GM18907 (cell line): ENCODE results near the gene ANTKMT.
A peak's percentile ranks its signal among the peaks of the same experiment; 100 is the strongest.
"Not testable (repeated sequence)": the region's sequence is repeated elsewhere in the genome, so short reads cannot be mapped to it uniquely, and the experiment has no call there.

Source experiments
- ATAC-seq: cut with Tn5 transposase; IDR thresholded peaks from one replicate; pipeline ENCODE4 v1.9.1; 2021; ENCODE audit warnings: mild to moderate bottlenecking, moderate library complexity; ENCODE audit not compliant: unreplicated experiment

The ANTKMT gene

GRCh38 chr16:712740-713250 lies 8.2 kb upstream of the ANTKMT start:
- not testable (repeated sequence) for ATAC-seq

GRCh38 chr16:714079-714478 lies 6.9 kb upstream of the ANTKMT start:
- ATAC-seq = no peak

- peak; percentile 54 for ATAC-seq
Measured at GRCh38 chr16:714558-715476, 6.1 kb upstream of the ANTKMT start, which contains the start of gene METRN. Gene METRN (plus strand): TSS chr16:715118. CDS start chr16:715290, 172 bp downstream.

GRCh38 chr16:715477-716199 lies 5.3 kb upstream of the ANTKMT start:
- ATAC-seq = peak; percentile 5

GRCh38 chr16:716200-716568 lies 4.8 kb upstream of the ANTKMT start:
- ATAC-seq = no peak

GRCh38 chr16:716768-717325 lies 4.1 kb upstream of the ANTKMT start:
- ATAC-seq = no peak

- ATAC-seq = no peak
Measured at GRCh38 chr16:717450-718245, 3.3 kb upstream of the ANTKMT start.

- ATAC-seq = no peak
Measured at GRCh38 chr16:718389-718788, 2.6 kb upstream of the ANTKMT start.

- no peak for ATAC-seq
Measured at GRCh38 chr16:718922-719321, 2.0 kb upstream of the ANTKMT start.

GRCh38 chr16:719815-720446 lies 1.0 kb upstream of the ANTKMT start:
- ATAC-seq = no peak

- peak; percentile 24 for ATAC-seq
Measured at GRCh38 chr16:720447-720989, 428 bp upstream of the ANTKMT start.

GRCh38 chr16:721765-722540 lies 1.0 kb downstream of the ANTKMT start:
- ATAC-seq = no peak

- ATAC-seq = no peak
Measured at GRCh38 chr16:722835-723633, 2.1 kb downstream of the ANTKMT start.

GRCh38 chr16:723695-724094 lies 2.7 kb downstream of the ANTKMT start:
- ATAC-seq = no peak

- no peak for ATAC-seq
Measured at GRCh38 chr16:724188-725040, 3.5 kb downstream of the ANTKMT start.

- no peak for ATAC-seq
Measured at GRCh38 chr16:725041-725376, 4.1 kb downstream of the ANTKMT start.

- no peak for ATAC-seq
Measured at GRCh38 chr16:725463-726187, 4.7 kb downstream of the ANTKMT start.
